PFSK-1 (cell line): ENCODE results near the gene SMOC2.

Source experiments
- FOXP2 ChIP-seq: optimal IDR thresholded peaks from 2 replicates; pipeline ENCODE3; 2011; ENCODE audit warnings: borderline replicate concordance, control low read depth, inconsistent platforms; ENCODE audit not compliant: insufficient read depth; ENCODE audit errors: extremely low read length, extremely low read depth
- POLR2AphosphoS5 ChIP-seq: IDR thresholded peaks from 2 replicates; pipeline ENCODE4 v1.6.1; 2012; ENCODE audit warnings: low read depth, mild to moderate bottlenecking, control low read depth, low read length, moderate library complexity
- SIN3A ChIP-seq: IDR thresholded peaks from 2 replicates; pipeline ENCODE4 v1.6.1; 2012; ENCODE audit warnings: mild to moderate bottlenecking, low read length, moderate library complexity, borderline replicate concordance; ENCODE audit not compliant: insufficient read depth
- TAF1 ChIP-seq: IDR thresholded peaks from 2 replicates; pipeline ENCODE4 v1.6.1; 2012; ENCODE audit warnings: low read length, control low read depth, borderline replicate concordance; ENCODE audit not compliant: insufficient read depth
- TF ChIP-seq, protein P1 (sequence below), 2 experiments: IDR thresholded peaks; 2 replicates each; pipeline versions ENCODE4 v1.6.1 to v1.8.0; 2011 to 2012; ENCODE audit warnings: low read depth in 2 of 2, low read length in 2 of 2, control low read depth in 1 of 2, inconsistent platforms in 1 of 2, mild to moderate bottlenecking in 1 of 2, moderate library complexity in 1 of 2; ENCODE audit not compliant: insufficient read depth in 1 of 2

SMOC2 gene

DNA sequence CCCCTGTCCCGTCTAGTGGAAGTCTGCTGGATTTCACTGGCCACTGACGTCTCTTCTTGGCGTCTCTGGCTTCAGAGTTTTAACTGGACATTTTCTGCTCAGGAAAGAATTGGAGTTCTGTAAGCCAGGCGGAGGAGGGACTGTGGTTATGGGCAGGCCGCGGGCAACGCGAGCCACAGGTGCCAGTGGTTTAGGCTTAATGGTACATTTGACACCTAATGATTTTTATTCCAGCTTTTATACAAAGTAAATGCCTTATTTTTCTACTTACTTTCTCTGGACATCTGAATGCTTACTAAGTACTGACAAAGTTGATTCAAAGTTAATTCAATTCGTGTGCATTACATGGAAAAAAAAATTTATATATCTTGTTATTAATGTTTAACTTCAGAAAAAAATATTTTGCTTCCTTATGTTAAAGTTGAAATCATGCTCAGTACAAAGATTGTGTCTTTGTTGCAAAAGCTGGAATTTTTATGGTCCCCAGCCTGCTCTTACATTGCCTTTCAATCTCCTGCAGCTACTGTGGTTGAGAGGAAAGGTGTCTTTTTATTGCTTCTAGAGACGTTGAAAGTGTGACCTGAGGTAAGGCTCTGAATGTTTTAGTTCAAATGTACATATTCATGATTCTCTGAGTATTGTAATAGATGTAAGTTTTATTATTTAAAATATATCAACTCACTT is 231.0 kb downstream of the SMOC2 start:
- TF ChIP-seq TAF1, result no peak
- TF ChIP-seq FOXP2, result no peak
- TF ChIP-seq, protein P1, sequence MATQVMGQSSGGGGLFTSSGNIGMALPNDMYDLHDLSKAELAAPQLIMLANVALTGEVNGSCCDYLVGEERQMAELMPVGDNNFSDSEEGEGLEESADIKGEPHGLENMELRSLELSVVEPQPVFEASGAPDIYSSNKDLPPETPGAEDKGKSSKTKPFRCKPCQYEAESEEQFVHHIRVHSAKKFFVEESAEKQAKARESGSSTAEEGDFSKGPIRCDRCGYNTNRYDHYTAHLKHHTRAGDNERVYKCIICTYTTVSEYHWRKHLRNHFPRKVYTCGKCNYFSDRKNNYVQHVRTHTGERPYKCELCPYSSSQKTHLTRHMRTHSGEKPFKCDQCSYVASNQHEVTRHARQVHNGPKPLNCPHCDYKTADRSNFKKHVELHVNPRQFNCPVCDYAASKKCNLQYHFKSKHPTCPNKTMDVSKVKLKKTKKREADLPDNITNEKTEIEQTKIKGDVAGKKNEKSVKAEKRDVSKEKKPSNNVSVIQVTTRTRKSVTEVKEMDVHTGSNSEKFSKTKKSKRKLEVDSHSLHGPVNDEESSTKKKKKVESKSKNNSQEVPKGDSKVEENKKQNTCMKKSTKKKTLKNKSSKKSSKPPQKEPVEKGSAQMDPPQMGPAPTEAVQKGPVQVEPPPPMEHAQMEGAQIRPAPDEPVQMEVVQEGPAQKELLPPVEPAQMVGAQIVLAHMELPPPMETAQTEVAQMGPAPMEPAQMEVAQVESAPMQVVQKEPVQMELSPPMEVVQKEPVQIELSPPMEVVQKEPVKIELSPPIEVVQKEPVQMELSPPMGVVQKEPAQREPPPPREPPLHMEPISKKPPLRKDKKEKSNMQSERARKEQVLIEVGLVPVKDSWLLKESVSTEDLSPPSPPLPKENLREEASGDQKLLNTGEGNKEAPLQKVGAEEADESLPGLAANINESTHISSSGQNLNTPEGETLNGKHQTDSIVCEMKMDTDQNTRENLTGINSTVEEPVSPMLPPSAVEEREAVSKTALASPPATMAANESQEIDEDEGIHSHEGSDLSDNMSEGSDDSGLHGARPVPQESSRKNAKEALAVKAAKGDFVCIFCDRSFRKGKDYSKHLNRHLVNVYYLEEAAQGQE (IDR thresholded peaks at IDR 0.05; ENCODE audit: insufficient read depth in 1 of 2, low read depth in 2 of 2, low read length in 2 of 2), result no peak
- TF ChIP-seq POLR2AphosphoS5, result no peak
- no peak for TF ChIP-seq SIN3A

DNA sequence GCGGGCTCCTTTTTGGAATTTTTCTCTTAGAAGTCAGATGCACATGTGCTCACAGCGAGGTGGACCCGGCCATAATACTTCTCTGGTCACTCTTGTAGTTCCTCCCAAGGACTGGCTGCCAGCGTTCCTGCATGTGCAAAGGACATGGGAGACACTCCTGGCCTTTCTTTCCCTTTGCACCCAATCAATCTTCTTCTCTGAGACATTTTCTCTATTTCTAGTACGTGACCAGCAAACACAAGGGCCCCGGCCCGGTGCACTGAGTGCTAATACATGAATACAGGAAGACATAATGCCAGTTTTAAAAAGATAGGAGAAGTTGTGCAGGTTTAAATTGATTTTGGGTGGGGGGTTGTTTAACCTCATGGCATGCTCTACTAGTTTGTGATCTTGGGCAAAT is 233.6 kb downstream of the SMOC2 start:
- TF ChIP-seq FOXP2 (no peak), POLR2AphosphoS5 (no peak), TAF1 (no peak), SIN3A (no peak)
- TF ChIP-seq, protein P1 (IDR thresholded peaks at IDR 0.05; ENCODE audit: insufficient read depth in 1 of 2, low read depth in 2 of 2, low read length in 2 of 2), result no peak

DNA sequence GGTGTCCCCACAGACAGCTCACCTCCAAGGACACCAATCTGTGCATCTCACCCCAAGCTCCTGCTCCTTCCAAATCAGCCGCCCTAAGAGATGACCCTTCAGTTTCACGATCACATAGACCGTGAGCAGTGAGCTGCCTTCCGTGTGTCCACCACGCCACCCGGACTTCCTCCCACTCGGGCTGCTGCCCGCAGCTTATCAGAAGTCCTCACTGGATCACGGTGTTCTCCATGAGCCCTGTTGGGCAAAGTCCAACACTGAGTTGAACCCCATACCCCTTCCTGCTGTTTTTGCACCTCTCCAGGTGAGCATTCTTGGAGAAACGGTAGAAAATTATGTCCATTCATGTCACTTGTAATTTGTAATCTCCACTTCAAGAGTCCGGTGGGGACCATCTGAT is 234.4 kb downstream of the SMOC2 start:
- TF ChIP-seq SIN3A, result no peak

DNA sequence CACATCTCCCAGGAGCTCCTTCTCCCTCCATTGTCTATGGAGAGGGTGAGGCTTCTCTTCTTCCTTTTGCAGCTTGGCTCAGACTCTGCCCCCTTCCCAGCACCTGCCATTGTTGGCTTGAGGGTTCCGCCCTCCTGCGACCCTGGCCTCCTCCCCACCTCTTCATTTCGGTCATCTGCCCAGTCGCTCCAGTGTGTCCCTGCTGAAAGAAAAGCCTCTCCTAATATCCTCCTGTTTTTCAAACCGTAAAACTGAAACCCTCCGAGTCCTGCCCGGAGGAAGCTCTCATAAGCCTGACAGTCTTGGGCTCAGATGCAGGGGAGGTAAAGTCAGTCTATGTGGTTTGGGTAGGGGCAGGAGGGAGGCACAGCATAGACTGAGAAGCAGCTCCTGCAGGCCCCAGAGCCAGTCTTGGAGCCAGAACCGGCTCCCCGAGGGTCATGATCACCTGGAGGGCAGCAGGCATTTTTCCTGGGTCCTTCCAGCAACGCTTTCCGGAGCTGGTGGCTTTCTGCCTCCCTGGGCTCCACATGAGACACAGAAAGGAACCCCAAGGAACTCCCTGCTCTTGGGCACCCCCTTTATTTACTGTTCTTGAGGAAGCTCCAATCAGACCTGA is 235.1 kb downstream of the SMOC2 start:
- no peak for TF ChIP-seq POLR2AphosphoS5
- TF ChIP-seq SIN3A, result no peak
- TF ChIP-seq FOXP2, result no peak
- TF ChIP-seq, protein P1 (IDR thresholded peaks at IDR 0.05; ENCODE audit: insufficient read depth in 1 of 2, low read depth in 2 of 2, low read length in 2 of 2), result no peak
- no peak for TF ChIP-seq TAF1

DNA sequence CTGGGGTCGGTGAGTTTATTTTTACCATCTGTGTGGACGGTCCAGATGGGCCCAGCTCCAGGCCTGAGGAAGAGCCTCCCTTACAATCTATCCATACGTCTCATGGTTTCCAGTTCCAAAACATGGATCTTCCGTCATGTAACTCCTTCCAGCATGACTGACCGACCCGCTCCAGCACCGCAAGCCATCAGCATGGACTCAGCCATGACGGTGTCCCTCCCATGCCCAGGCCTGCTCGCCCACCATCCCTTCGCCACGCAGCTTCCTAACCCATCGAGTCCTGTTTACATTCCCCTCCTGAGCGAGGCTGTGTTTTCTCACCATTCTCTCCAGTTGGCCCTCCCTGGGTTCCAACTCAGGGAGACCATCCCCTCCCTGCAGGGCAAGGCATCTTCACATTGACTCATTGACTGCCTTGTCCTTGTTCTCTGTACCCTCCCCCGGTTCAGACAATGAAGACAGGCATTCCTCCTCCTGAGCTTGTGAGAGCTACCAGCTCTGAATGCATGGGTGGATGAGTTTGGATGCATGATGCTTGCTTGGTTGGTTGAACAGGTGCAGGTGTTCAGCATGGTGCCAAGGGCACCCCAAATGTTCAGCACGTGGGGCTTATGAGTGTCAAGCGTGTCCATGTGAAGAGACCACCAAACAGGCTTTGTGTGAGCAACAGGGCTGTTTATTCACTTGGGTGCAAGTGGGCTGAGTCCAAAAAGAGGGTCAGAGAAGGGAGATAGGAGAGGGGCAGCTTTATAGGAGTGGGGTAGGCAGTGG is 235.8 kb downstream of the SMOC2 start:
- TF ChIP-seq, protein P1 (IDR thresholded peaks at IDR 0.05; ENCODE audit: insufficient read depth in 1 of 2, low read depth in 2 of 2, low read length in 2 of 2), result no peak
- TF ChIP-seq FOXP2 (no peak), SIN3A (no peak), POLR2AphosphoS5 (no peak), TAF1 (no peak)
